Activated naive CD8-positive, alpha-beta T cell treated with anti-CD3 and anti-CD28 coated beads, Interleukin-2, amount 50 U/mL, for 24 hours (primary cell): ENCODE data around the gene DNAH10.
"Not testable (repeated sequence)": the region's sequence is repeated elsewhere in the genome, so short reads cannot be mapped to it uniquely, and the experiment has no call there.

Source experiments
- ATAC-seq: fragments of 150-1000 bp; cut with Tn5 transposase; one replicate; pipeline ENCODE4 v1.10.0; 2021
- DNase-seq: peaks from one replicate; pipeline ENCODE4 v3.0.0; 2021
- H3K27ac Mint-ChIP-seq: one replicate; pipeline ENCODE4 v1.8.0; 2021; ENCODE audit warnings: mild to moderate bottlenecking, mixed read lengths
- H3K27me3 Mint-ChIP-seq: one replicate; pipeline ENCODE4 v1.8.0; 2021; ENCODE audit warnings: mixed read lengths
- H3K36me3 Mint-ChIP-seq: one replicate; pipeline ENCODE4 v1.8.0; 2021; ENCODE audit warnings: low read depth, mixed read lengths
- H3K4me1 Mint-ChIP-seq: one replicate; pipeline ENCODE4 v1.8.0; 2021; ENCODE audit warnings: mixed read lengths
- H3K4me3 Mint-ChIP-seq: one replicate; pipeline ENCODE4 v1.8.0; 2021; ENCODE audit warnings: mild to moderate bottlenecking, moderate library complexity, mixed read lengths
- H3K9me3 Mint-ChIP-seq: one replicate; pipeline ENCODE4 v1.8.0; 2021; ENCODE audit warnings: mixed read lengths

The DNAH10 gene

DNA sequence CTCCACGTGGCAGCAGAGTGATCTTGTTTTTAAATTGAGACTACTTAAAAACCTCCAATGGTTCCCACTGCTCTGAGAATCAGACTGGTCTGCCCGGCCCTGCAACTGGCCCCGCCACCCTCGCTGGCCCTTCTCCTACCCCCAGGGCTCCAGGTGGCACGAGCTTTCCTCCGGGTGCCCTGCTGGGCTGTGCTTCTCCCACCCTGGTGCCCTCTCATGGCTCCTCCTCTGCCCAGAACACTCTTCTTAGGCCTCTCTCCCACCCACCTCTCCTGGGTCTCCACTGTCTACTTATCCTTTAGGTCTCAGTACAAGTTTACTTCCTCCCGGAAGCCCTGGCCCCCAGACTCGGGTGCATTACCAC, 184.0 kb downstream of the DNAH10 start:
- peaks cover 13% of the 10 kb centered on the region for H3K36me3 Mint-ChIP-seq
- H3K27ac Mint-ChIP-seq, result no peak overlapping the region
- peaks cover 5% of the 10 kb centered on the region for H3K9me3 Mint-ChIP-seq
- no peak overlapping the region for H3K4me3 Mint-ChIP-seq
- no peaks in the 10 kb centered on the region for H3K4me1 Mint-ChIP-seq
- ATAC-seq (no peak), DNase-seq (no peak)
- H3K27me3 Mint-ChIP-seq, result no peaks in the 10 kb centered on the region

DNA sequence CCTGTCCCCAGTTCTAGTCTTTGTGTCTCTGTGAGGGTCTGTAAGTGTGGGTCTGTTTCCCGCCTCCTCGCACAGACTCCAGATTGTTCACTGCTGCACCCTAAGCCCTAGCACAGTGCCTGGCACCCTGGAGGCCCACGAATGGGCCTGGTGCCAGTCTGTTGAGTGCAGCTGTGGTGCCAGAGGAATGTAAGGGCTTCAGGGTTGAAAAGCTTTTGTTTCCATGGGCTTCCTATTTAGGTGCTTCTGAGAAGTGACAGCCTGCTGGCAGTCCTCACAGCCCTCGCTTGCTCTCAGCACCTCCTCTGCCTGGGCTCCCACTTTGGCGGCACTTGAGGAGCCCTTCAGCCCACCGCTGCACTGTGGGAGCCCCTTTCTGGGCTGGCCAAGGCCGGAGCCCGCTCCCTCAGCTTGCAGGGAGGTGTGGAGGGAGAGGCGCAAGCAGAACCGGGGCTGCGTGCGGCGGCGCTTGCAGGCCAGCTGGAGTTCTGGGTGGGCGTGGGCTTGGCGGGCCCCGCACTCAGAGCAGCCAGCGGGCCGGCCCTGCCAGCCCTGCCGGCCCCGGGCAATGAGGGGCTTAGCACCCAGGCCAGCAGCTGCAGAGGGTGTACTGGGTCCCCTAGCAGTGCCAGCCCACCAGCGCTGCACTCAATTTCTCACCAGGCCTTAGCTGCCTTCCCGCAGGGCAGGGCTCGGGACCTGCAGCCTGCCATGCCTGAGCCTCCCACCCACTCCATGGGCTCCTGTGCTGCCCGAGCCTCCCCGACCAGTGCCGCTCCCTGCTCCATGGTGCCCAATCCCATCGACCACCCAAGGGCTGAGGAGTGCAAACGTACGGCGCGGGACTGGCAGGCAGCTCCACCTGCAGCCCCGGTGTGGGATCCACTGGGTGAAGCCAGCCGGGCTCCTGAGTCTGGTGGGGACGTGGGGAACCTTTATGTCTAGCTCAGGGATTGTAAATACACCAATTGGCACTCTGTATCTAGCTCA, 184.7 kb downstream of the DNAH10 start:
- ATAC-seq, H3K9me3 Mint-ChIP-seq, H3K27me3 Mint-ChIP-seq, DNase-seq, H3K4me3 Mint-ChIP-seq, H3K4me1 Mint-ChIP-seq, H3K36me3 Mint-ChIP-seq, H3K27ac Mint-ChIP-seq: not testable (repeated sequence)

DNA sequence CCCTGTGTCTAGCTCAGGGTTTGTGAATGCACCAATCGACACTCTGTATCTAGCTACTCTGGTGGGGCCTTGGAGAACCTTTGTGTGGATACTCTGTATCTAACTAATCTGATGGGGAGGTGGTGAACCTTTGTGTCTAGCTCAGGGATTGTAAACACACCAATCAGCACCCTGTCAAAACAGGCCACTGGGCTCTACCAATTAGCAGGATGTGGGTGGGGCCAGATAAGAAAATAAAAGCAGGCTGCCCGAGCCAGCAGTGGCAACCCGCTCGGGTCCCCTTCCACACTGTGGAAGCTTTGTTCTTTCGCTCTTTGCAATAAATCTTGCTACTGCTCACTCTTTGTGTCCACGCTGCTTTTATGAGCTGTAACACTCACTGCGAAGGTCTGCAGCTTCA, 185.4 kb downstream of the DNAH10 start:
- not testable (repeated sequence) for ATAC-seq, H3K4me3 Mint-ChIP-seq, H3K9me3 Mint-ChIP-seq, H3K4me1 Mint-ChIP-seq, H3K36me3 Mint-ChIP-seq, H3K27ac Mint-ChIP-seq, DNase-seq, H3K27me3 Mint-ChIP-seq

DNA sequence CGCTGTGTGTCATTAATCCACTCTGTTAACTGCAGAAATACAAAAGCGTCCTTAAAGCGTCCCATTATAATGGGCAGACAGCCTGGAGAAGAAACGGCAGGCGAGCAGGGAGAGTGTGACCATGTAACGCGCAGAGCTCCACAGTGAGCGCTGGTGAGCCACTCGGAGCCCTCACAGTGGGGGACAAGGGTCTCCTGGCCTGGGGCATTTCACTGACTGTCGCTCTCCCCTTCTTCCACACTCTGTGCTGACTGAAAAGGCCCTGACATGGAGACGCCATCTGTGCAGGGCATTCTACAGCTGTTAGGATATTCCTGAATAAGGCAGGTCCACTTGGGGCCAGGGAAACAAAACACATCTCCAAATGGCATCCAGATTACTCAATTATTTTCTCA, 186.3 kb downstream of the DNAH10 start:
- ATAC-seq, result no peak
- no peak for DNase-seq
- no peaks in the 10 kb centered on the region for H3K4me1 Mint-ChIP-seq
- no peaks in the 10 kb centered on the region for H3K27me3 Mint-ChIP-seq
- no peak overlapping the region for H3K27ac Mint-ChIP-seq
- H3K4me3 Mint-ChIP-seq, result no peak overlapping the region
- H3K36me3 Mint-ChIP-seq, result no peaks in the 10 kb centered on the region
- H3K9me3 Mint-ChIP-seq, result no peaks in the 10 kb centered on the region

DNA sequence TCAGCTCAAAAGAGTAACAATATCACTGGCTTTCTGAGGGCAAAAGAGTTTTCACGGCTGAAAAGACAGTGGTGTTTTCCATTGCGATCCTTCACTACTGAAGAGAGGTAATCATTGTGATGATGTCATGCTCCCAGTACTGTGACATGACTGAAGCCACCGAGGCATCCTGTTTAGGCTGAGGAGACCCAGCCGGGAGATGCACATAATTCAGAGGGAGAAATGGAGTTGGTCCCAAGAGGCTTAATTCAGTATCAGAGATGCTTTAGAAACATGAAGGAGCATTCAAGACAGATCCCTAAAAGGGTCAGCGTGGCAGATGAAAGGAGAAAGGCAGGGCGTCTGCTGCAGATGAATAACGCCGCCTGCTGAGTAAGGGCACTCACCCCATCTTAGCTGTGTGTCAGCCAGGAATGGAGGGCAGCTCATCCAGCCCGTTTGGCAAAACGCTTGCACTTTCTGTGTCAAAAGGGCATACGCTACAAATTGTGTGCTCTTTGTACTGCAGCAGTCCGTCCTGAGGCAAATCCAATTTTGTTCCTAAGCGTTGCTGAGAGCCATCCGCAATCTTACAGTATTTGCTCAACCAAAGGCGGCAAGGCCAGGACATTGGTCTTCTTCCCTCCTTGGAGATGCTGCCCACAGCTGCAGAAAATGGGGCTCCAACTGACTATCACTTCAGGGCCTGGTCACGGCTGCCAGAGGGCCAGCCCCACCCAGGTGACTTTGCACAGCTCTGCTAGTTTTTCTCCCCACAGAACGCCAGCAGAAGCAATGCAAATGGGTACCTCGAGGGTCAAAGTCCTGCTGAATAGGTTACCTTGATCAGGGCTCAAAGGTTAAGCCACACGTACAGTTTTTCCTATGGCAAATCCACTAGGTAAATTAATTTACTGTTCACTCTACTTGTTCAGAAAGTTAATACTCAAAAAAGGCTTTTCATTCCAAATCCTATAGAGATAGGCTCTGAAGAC, 187.0 kb downstream of the DNAH10 start:
- H3K27me3 Mint-ChIP-seq, result no peaks in the 10 kb centered on the region
- ATAC-seq (no peak), DNase-seq (no peak)
- H3K27ac Mint-ChIP-seq, result no peak overlapping the region
- H3K9me3 Mint-ChIP-seq, result no peaks in the 10 kb centered on the region
- no peak overlapping the region for H3K4me3 Mint-ChIP-seq
- no peaks in the 10 kb centered on the region for H3K4me1 Mint-ChIP-seq
- H3K36me3 Mint-ChIP-seq, result no peaks in the 10 kb centered on the region

DNA sequence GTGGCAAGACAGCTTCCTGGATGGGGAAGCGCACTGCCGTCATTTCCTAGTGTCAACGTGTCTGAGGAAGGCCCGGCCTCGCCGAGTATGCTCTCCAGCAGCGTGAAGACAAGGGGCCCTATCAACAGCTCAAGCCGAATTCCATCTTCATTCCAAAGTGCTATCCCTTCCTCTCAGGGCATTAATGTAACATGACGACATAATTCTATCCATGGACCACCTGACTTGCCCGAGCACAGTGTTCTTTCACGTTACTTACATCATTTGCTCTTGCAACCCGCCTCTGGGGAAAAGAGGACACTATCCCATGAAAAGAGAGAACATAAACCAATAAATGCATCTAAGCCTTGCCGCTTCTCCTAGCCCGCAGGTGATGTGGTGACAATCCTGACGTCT, 187.7 kb downstream of the DNAH10 start:
- Mint-ChIP-seq H3K4me3 (no peak overlapping the region), H3K9me3 (no peaks in the 10 kb centered on the region), H3K27ac (no peak overlapping the region), H3K4me1 (no peaks in the 10 kb centered on the region), H3K27me3 (no peaks in the 10 kb centered on the region), H3K36me3 (no peaks in the 10 kb centered on the region)
- no peak for DNase-seq
- ATAC-seq, result no peak

DNA sequence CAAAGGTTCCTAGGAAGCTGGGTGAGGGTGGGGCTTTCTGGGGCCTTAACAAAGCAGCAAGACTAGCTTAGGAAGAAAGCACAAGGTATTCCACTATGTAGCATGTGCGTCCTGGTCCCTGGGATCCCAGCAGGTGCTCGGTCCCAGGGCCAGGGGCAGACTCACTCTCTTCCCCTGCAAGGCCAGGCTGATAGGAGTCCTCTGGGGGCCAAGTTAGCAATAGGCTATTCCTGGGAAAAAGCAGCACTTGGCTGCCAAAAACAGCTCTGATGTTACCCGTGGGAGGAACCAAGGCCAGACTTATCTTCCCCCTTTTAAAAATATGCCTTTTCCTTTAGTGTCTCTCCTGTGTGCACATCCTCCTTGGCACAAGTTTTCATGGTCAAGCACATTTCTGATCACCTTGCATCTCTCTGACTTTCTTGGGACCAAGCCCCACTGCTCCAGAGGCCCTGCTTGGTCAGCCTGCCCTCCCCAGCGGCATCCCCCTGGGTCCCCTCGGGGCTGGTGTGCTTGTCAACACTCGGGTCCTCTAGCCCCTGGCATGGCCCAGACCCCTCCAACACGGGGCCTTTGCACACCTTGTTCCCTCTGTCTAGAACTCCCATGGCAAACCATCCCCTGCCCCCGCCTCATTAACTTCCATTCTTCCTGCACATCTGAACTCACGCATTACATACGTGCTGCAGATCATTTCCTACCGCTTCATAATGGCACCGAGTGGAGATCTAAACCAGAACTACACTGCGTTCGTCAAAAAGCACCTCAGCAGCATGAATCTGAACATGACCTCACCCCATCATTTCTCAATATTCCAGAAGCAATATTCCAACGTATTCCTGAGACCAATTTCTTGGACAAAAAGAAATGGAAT, 188.6 kb downstream of the DNAH10 start:
- Mint-ChIP-seq H3K9me3 (no peaks in the 10 kb centered on the region), H3K27me3 (no peaks in the 10 kb centered on the region), H3K27ac (no peak overlapping the region), H3K36me3 (no peaks in the 10 kb centered on the region), H3K4me1 (no peaks in the 10 kb centered on the region), H3K4me3 (no peak overlapping the region)
- no peak for DNase-seq
- no peak for ATAC-seq

DNA sequence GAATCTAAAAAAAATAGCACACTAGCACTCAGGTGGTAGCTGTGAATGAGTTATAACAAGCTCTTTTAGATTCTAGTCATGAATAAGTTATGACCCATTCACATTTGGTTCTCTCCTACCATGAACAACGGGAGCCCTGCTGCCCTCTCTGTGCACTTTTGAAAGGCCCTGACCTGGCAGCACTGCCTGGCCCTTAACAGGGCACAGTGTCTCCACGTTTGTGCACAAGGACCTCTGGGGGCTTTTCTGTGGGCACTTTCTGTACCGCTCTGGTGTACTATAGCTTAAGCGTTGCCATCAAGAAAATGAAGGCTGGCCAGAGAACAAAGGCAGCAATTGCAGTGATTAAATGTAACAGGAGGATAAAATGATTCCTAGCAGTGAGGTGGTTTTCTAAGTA, 189.4 kb downstream of the DNAH10 start:
- H3K4me3 Mint-ChIP-seq, result no peak overlapping the region
- H3K4me1 Mint-ChIP-seq, result no peaks in the 10 kb centered on the region

DNA sequence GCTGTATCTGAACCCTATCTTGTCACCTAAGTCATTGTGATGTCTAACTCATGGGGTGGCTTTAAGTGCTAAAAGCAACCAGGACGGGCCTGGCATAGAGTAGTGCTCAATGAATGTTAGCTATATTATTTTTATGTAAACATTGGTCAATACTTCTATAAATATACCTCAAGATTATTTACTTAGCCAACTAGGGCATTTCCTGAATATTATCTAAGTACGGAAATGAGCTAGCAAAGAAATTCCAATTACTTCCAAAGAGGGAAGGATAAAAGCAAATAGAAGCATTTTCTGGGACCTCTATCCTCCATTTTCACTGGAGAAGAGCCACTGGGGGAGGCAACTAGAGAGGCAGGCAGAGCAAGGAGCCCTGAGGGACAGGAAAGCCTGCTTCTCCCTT, 189.9 kb downstream of the DNAH10 start:
- Mint-ChIP-seq H3K27ac (no peak overlapping the region), H3K36me3 (no peaks in the 10 kb centered on the region), H3K9me3 (no peaks in the 10 kb centered on the region), H3K4me1 (no peaks in the 10 kb centered on the region), H3K27me3 (no peaks in the 10 kb centered on the region), H3K4me3 (no peak overlapping the region)
- no peak for DNase-seq
- ATAC-seq, result no peak

More for the DNA sequence above, 189.4 kb downstream of the DNAH10 start:
- H3K9me3 Mint-ChIP-seq, result no peaks in the 10 kb centered on the region
- H3K27ac Mint-ChIP-seq, result no peak overlapping the region
- H3K36me3 Mint-ChIP-seq, result no peaks in the 10 kb centered on the region
- H3K27me3 Mint-ChIP-seq, result no peaks in the 10 kb centered on the region
- no peak for ATAC-seq
- no peak for DNase-seq

DNA sequence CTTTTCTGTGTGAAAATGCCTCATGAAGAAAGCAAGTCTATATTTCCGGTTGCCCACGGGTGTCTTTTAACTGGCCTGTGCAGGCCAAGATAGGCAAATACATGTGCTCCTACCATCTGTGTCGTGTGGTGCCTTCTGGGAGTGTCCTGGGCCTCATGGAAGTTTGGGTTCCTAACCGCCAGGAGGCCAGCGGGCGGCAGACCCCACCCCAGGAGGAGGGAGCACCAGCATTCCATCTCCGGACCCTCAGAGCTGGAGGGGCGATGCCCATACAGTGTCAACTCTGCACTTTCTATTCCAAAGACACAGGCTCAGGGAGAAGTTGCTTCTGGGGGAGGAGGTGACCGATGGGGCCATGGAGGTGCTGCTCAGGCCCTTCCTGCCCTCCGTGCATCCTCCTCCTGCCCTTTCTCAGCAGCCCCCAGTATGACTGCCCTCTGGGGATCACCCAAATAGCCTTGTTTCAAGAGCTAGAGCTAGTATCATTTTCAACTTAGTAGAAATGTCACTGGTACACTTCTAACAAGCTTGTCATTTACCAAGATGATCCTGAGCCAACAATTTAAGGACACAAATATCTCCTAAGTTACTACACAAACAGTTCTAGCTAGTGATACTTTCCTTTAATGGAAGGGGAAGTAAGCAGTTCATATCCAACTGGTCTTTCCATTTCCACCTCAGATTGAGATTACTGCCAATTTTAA, 192.7 kb downstream of the DNAH10 start:
- no peak overlapping the region for H3K27ac Mint-ChIP-seq

DNA sequence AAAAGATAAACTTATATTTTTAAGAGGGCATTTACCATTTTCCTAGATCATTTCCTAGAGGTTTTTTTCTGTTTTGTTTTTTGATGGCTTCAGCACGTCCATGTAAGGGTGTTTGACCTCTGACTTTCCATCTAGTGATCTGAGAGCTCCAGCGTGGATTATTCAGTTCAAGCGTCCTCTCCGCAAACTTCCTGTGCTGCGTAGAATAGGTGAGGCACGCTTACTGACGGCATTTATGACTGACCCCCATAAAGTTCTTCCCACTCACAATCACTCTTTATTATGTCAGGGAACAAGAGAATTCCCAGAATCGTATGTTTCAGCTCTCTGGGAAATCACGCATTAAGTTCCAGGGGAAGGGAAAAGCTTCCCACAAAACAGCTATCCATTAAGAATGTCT, 194.1 kb downstream of the DNAH10 start:
- DNase-seq (no peak), ATAC-seq (no peak)
- Mint-ChIP-seq H3K27ac (no peak overlapping the region), H3K27me3 (no peaks in the 10 kb centered on the region), H3K4me3 (no peak overlapping the region), H3K36me3 (no peaks in the 10 kb centered on the region), H3K4me1 (no peaks in the 10 kb centered on the region), H3K9me3 (no peaks in the 10 kb centered on the region)

More for the DNA sequence above, 192.7 kb downstream of the DNAH10 start:
- ATAC-seq (no peak), DNase-seq (no peak)
- Mint-ChIP-seq H3K27me3 (no peaks in the 10 kb centered on the region), H3K4me3 (no peak overlapping the region), H3K4me1 (no peaks in the 10 kb centered on the region), H3K36me3 (no peaks in the 10 kb centered on the region), H3K9me3 (no peaks in the 10 kb centered on the region)

DNA sequence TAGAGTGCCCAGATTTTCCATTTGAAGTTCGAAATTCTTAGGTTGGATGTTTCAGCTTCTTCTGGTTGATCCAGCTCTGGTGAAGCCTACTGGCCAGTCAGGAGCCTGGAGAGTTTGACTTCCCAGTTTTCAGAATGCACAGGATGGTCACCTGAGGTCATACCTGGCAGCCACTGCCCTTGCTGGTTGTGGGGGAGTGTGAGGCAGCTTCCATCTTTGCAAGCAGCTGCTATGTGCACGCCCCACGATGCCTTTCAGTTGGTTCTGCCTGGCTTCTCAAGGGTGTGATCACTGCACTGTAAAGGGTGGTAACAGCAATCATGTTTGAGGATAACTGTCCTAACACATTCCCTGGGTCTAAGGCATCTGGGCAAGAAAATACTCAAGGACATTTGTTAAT, 195.1 kb downstream of the DNAH10 start:
- H3K4me3 Mint-ChIP-seq, result no peak overlapping the region
- no peaks in the 10 kb centered on the region for H3K4me1 Mint-ChIP-seq
- no peak for DNase-seq
- no peak overlapping the region for H3K27ac Mint-ChIP-seq
- no peak for ATAC-seq
- H3K27me3 Mint-ChIP-seq, result no peaks in the 10 kb centered on the region
- H3K9me3 Mint-ChIP-seq, result no peaks in the 10 kb centered on the region
- no peaks in the 10 kb centered on the region for H3K36me3 Mint-ChIP-seq

DNA sequence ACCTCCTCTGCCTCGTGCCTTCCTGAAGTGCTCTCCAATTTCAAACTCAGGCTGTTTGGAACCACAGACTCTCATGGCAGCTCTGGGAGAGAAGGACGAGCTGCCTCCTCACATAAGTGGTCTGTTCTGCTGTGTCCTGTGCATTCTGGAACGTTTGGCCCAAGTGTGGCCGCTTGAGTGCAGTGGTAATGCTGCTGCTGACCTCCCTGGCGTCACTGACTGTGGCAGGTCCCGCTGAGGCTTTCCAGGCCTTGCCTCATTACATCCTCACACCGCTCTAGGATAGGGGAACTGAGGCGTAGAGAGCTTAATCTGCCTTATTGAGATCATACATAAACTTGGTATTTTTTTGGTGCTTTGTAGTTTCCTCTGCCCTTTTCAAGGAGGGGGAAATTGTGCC, 196.4 kb downstream of the DNAH10 start:
- DNase-seq, result no peak
- no peaks in the 10 kb centered on the region for H3K27me3 Mint-ChIP-seq
- no peak overlapping the region for H3K4me3 Mint-ChIP-seq
- no peak overlapping the region for H3K27ac Mint-ChIP-seq
- ATAC-seq, result no peak
- no peaks in the 10 kb centered on the region for H3K9me3 Mint-ChIP-seq
- no peaks in the 10 kb centered on the region for H3K36me3 Mint-ChIP-seq
- H3K4me1 Mint-ChIP-seq, result no peaks in the 10 kb centered on the region

DNA sequence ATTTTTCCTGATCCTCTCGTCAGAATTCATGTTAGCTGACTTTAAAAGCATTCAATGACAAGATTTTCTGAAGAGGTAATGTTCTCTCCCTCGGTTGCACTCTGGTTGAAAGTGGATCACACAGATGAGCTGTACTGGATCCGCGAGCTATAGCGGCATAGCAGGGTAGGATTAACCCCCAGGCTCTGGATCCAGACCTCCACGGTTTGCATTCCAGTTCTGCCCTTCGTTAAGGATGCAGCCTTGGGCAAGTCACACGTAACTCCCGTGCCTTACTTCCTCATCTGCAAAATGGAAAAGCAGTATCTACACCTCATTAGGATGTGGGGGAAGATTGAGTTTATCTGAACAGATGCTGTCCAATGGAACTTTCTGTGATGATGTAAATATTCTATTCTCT, 196.8 kb downstream of the DNAH10 start:
- DNase-seq (no peak), ATAC-seq (no peak)
- H3K27ac Mint-ChIP-seq, result no peak overlapping the region
- H3K4me1 Mint-ChIP-seq, result no peaks in the 10 kb centered on the region
- H3K4me3 Mint-ChIP-seq, result no peak overlapping the region
- no peaks in the 10 kb centered on the region for H3K9me3 Mint-ChIP-seq
- H3K27me3 Mint-ChIP-seq, result no peaks in the 10 kb centered on the region
- no peaks in the 10 kb centered on the region for H3K36me3 Mint-ChIP-seq
